Adrenal gland (tissue), 12 donors: ENCODE measurements around the gene DOCK3. TPM values are rescaled to one million over a fixed set of nuclear protein-coding genes. Genes with fewer than 3 reads are reported as not detected.

Experiments used
- DNase-seq, 7 donors: peaks; one replicate each; pipeline ENCODE4 v3.0.0-alpha.2; 2019 to 2020
- H3K27ac ChIP-seq, 5 donors: fragments of 200-600 bp; sonication (generic) in 4 of 5; 1 replicate in 3 of 5; 2 replicates in 2 of 5; pipeline versions ENCODE4 v1.5.1 to v1.8.0; 2016 to 2020; ENCODE audit warnings: mild to moderate bottlenecking in 1 of 5
- H3K27me3 ChIP-seq: fragments of 200-600 bp; 2 replicates; pipeline ENCODE4 v1.8.0; 2021
- H3K36me3 ChIP-seq, 2 donors: fragments of 200-600 bp; replicated peaks in 1 of 2; 1 replicate in 1 of 2; 2 replicates in 1 of 2; pipeline versions ENCODE4 v1.5.1 to v1.8.0; 2018 to 2022
- H3K4me1 ChIP-seq, 2 donors: fragments of 200-600 bp; replicated peaks in 1 of 2; 1 replicate in 1 of 2; 2 replicates in 1 of 2; pipeline versions ENCODE4 v1.5.1 to v1.8.0; 2018 to 2021
- H3K4me3 ChIP-seq, 4 donors: fragments of 200-600 bp; sonication (generic) in 3 of 4; one replicate each; pipeline ENCODE4 v1.5.1; 2016 to 2018
- H3K9me3 ChIP-seq, 3 donors: fragments of 200-600 bp; sonication (generic) in 1 of 3; replicated peaks in 1 of 3; 1 replicate in 2 of 3; 2 replicates in 1 of 3; pipeline versions ENCODE4 v1.5.1 to v1.8.0; 2016 to 2021
- POLR2A ChIP-seq, 2 donors: fragments of 450-650 bp; IDR thresholded peaks; one replicate each; pipeline ENCODE4 v1.6.1; 2017; ENCODE audit warnings: antibody characterized with exemption in 2 of 2, mild to moderate bottlenecking in 2 of 2, moderate library complexity in 1 of 2
- WGBS, 4 donors: extraction: QIAGEN DNeasy Blood & Tissue Kit in 2 of 4; methylation state at CpG; one replicate each; pipeline versions ENCODE4 v1.1.5 to v1.1.7; 2013 to 2017; 5-methylcytosine and 5-hydroxymethylcytosine counted together
- intact Hi-C, 2 donors: fragments of 100-400 bp; cut with DNase I; formaldehyde crosslinking; loops; one replicate each; pipeline versions ENCODE4 v1.14.1 to v1.15.0; 2022 to 2023
- polyA plus RNA-seq, 3 donors: library from polyadenylated mRNA; stranded (reverse); fragments of 200-250 nt in 2 of 3; fragments of 350-450 nt in 1 of 3; fragmentation: Illumina TruSeq in 1 of 3; extraction: RNeasy Lipid Tissue Mini Kit (QIAGEN cat#74804) in 1 of 3; gene quantifications; one replicate each; pipeline ENCODE4 v1.2.3, GENCODE V29; 2013 to 2014
- total RNA-seq, 9 donors: library from RNA; depleted of rRNA in 4 of 9; stranded (reverse); fragments of >200 nt in 4 of 9; fragments of 120-200 nt in 1 of 9; fragmentation: NEBNext Ultra II Directional in 1 of 9; extraction: Animal tissue kit (Norgen Biotek cat#: 25700) in 1 of 9; gene quantifications; one replicate each; pipeline versions ENCODE4 v1.1.0 to v1.2.4, GENCODE V29; 2013 to 2023
- TF ChIP-seq, protein P1 (sequence below), 6 experiments: fragments of 450-650 bp in 4 of 6; fragments of 200-600 bp in 2 of 6; sonication (generic) in 1 of 6; IDR thresholded peaks; 1 replicate in 5 of 6; 2 replicates in 1 of 6; pipeline versions ENCODE4 v1.5.1 to v1.8.0; 2016 to 2021; ENCODE audit warnings: antibody characterized with exemption in 6 of 6, mild to moderate bottlenecking in 2 of 6, moderate library complexity in 1 of 6
- donor health status: healthy with polysubstance abuse.
- donor health status: Bipolar disorder and iron deficiency.
- donor health status: DM: yes; HTN: yes; CAD: no.
- donor health status: DM: no; HTN: no; CAD: no.
- donor health status: DM: no; HTN: no; CAD: no.
- donor health status: DM: yes; HTN: yes; CAD: no.

Gene DOCK3
- total and polyA plus RNA-seq, 12 donors: 0.72 to 8.6 (median 2.9) TPM

DNA sequence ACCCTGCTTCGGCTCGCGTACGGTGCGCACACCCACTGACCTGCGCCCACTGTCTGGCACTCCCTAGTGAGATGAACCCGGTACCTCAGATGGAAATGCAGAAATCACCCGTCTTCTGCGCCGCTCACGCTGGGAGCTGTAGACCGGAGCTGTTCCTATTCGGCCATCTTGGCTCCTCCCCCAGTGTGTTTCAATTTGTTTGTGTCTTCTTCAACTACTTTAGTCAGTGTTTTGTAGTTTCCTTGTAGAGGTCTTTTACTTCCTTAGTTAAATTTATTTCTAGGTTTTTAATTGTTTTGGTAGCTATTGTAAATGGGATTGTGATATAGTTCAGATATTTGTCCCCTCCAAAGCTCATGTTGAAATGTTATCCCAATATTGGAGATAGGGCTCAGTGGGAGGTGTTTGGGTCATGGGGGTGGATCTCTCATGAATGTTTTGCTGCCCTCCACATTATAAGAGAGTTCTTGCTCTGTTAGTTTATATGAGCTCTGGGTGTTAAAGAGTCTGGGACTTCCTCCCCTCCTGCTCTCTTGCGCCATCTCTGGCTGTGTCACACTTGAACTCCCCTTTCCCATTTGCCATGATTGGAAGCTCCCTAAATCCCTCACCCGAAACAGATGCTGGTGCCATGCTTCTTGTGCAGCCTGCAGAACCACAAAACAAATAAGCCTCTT is 304.4 kb downstream of the DOCK3 start:
- no peak overlapping the region for H3K27ac ChIP-seq
- DNase-seq: no peak
- no peaks in the 10 kb centered on the region for H3K4me1 ChIP-seq
- H3K4me3 ChIP-seq: no peak overlapping the region
- H3K9me3 ChIP-seq: no peaks in the 10 kb centered on the region
- H3K36me3 ChIP-seq: no peaks in the 10 kb centered on the region
- 91 to 98% (median 95%) methylated on average over 7 to 15 of the region's 15 CpGs for WGBS, 4 donors
- TF ChIP-seq, protein P1, sequence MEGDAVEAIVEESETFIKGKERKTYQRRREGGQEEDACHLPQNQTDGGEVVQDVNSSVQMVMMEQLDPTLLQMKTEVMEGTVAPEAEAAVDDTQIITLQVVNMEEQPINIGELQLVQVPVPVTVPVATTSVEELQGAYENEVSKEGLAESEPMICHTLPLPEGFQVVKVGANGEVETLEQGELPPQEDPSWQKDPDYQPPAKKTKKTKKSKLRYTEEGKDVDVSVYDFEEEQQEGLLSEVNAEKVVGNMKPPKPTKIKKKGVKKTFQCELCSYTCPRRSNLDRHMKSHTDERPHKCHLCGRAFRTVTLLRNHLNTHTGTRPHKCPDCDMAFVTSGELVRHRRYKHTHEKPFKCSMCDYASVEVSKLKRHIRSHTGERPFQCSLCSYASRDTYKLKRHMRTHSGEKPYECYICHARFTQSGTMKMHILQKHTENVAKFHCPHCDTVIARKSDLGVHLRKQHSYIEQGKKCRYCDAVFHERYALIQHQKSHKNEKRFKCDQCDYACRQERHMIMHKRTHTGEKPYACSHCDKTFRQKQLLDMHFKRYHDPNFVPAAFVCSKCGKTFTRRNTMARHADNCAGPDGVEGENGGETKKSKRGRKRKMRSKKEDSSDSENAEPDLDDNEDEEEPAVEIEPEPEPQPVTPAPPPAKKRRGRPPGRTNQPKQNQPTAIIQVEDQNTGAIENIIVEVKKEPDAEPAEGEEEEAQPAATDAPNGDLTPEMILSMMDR (IDR thresholded peaks at IDR 0.05): no peak
- TF ChIP-seq POLR2A (IDR thresholded peaks at IDR 0.05): no peak
- intact Hi-C loops: no loop called here
- H3K27me3 ChIP-seq: no peaks in the 10 kb centered on the region

DNA sequence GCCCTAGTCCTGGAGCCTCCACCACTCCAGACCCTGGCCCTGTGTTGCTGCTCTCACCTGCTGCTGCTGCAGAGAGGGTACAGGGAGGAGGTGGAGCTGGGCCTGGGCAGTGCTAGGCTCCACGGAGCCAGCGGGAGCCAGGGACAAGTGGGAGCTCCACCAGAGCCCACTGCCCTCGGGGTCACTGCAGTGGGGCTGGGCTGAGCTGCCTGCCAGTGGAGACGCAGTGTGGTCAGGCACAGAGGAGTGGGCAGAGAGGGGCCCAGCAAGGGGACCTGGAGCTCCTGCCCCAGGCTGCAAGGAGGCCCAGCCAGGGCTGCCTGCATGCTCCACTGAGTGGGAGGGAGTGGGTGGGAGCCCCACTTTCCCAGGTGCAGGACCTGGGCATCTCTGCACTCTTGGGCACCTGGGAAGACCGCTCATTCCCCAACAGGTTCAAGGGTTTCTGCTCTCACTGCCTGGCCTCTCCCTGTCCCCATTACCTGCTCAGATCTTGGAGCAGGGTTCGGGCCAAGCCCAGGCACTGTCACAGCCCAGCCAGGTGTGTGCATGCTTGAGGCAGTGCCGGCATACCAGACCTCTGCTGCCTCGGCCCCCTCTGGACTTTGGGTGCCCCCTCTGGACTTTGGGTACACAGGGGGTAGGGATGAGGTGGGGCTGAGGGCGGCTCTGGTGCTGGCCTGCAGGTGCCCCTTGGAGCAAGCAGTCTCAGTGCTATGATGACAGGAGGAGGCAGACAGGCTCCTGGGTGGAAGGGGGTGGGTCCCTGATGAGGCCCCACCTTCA is 308.0 kb downstream of the DOCK3 start:
- Histone ChIP-seq H3K4me3 (no peak overlapping the region), H3K27ac (no peak overlapping the region), H3K36me3 (no peaks in the 10 kb centered on the region), H3K4me1 (no peaks in the 10 kb centered on the region), H3K27me3 (no peaks in the 10 kb centered on the region), H3K9me3 (no peaks in the 10 kb centered on the region)
- no peak for DNase-seq
- 87 to 94% (median 93%) methylated on average over 3 to 9 of the region's 9 CpGs; no CpG with 5 or more reads in 1 of the 4 donors for WGBS, 4 donors
- intact Hi-C loops: loop anchor here in 1 of 2 donors (5.0 kb wide), 1 partner anchor 390 kb away; no protein-coding TSS in a partner anchor
- TF ChIP-seq, protein P1 (IDR thresholded peaks at IDR 0.05): no peak
- TF ChIP-seq POLR2A (IDR thresholded peaks at IDR 0.05): no peak

DNA sequence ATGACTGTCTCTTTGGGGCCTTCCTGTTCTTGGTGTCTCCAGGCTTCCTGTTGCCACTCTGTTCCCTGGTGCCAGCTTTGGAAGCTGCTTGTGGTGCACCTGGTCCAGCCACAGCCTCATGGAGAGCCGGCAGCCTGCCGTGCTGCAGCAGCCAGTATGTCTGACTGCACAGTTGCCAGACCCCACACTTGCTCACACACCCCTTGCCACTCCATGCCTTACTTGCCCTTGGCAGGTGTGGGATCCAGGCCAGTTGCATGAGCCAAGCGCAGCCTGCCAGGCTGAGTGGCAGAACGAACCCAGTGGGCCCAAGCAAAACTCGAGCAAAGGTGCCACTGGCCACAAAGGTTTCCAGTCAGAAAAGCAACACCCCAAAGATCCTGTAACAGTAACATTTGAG is 309.2 kb downstream of the DOCK3 start:
- TF ChIP-seq, protein P1 (IDR thresholded peaks at IDR 0.05): no peak
- TF ChIP-seq POLR2A (IDR thresholded peaks at IDR 0.05): no peak
- 84 to 94% (median 92%) methylated on average over 3 to 5 of the region's 5 CpGs for WGBS, 4 donors
- no peaks in the 10 kb centered on the region for H3K4me1 ChIP-seq
- no peaks in the 10 kb centered on the region for H3K36me3 ChIP-seq
- no peaks in the 10 kb centered on the region for H3K27me3 ChIP-seq
- no peak overlapping the region for H3K27ac ChIP-seq
- H3K9me3 ChIP-seq: no peaks in the 10 kb centered on the region
- DNase-seq: no peak
- intact Hi-C loops: loop anchor here in 1 of 2 donors (5.0 kb wide), 1 partner anchor 388 kb away; no protein-coding TSS in a partner anchor
- H3K4me3 ChIP-seq: no peak overlapping the region

DNA sequence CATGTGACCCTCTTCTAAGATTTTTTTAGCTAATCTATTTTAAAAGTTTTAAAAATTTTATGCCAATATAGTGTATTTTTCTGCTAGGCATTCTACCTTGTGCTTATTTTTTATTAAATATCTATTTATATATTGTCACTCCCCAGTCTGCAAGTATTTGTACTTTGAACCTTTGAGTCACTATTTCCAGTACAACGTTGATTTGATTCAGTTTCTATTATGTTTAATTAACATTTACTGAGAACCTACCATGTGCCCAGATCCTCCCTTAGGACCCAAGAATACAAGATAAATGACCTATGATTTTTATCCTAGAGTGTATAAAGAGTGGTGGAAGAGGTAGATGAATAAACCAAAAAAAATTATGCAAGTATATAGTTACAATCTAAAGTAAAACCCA is 311.2 kb downstream of the DOCK3 start:
- no peak overlapping the region for H3K4me3 ChIP-seq
- WGBS, 4 donors: 65 to 76% (median 72%) methylated on average over 1 of the region's 1 CpG
- no peak overlapping the region for H3K27ac ChIP-seq
- no peaks in the 10 kb centered on the region for H3K4me1 ChIP-seq
- intact Hi-C loops: no loop called here
- TF ChIP-seq, protein P1 (IDR thresholded peaks at IDR 0.05): no peak
- no peak for TF ChIP-seq POLR2A (IDR thresholded peaks at IDR 0.05)
- no peaks in the 10 kb centered on the region for H3K27me3 ChIP-seq
- DNase-seq: no peak
- H3K36me3 ChIP-seq: no peaks in the 10 kb centered on the region
- no peaks in the 10 kb centered on the region for H3K9me3 ChIP-seq
